DND-41 (cell line): ENCODE results near the gene MFNG.

ENCODE experiments used
- ATAC-seq: fragments of 200-7000 bp; cut with Tn5 transposase; 3 replicates; pipeline ENCODE4 v1.9.1; 2021; ENCODE audit warnings: low read depth; ENCODE audit not compliant: insufficient read depth
- DNase-seq: peaks from one replicate; pipeline ENCODE4 v3.0.0-alpha.2; 2020
- H2AFZ ChIP-seq: 2 replicates; pipeline ENCODE4 v1.6.0; 2012; ENCODE audit warnings: low read depth, low read length
- H3K27ac ChIP-seq: 2 replicates; pipeline ENCODE4 v1.5.1; 2012; ENCODE audit warnings: low read length, inconsistent platforms
- H3K27me3 ChIP-seq: fragments of 200-600 bp; sonication (generic); 2 replicates; pipeline ENCODE4 v1.6.0; 2012; ENCODE audit warnings: low read length, mild to moderate bottlenecking, inconsistent platforms; ENCODE audit not compliant: insufficient read depth, poor library complexity
- H3K36me3 ChIP-seq: 2 replicates; pipeline ENCODE4 v1.5.1; 2012; ENCODE audit warnings: low read length, inconsistent platforms; ENCODE audit not compliant: insufficient read depth
- H3K4me1 ChIP-seq: 2 replicates; pipeline ENCODE4 v1.5.1; 2012; ENCODE audit warnings: mild to moderate bottlenecking, low read length; ENCODE audit not compliant: insufficient read depth
- H3K4me2 ChIP-seq: 2 replicates; pipeline ENCODE4 v1.6.0; 2012; ENCODE audit warnings: mild to moderate bottlenecking, moderate library complexity, low read length, inconsistent platforms; ENCODE audit not compliant: insufficient read depth
- H3K4me3 ChIP-seq, 2 experiments: fragments of 200-600 bp in 1 of 2; shearing (Covaris generic) in 1 of 2; 2 replicates each; pipeline ENCODE4 v1.5.1; 2012 to 2016; ENCODE audit warnings: inconsistent platforms in 2 of 2, low read length in 2 of 2, mild to moderate bottlenecking in 2 of 2, low read depth in 1 of 2, moderate library complexity in 1 of 2
- H3K79me2 ChIP-seq: 2 replicates; pipeline ENCODE4 v1.6.0; 2012; ENCODE audit warnings: low read length, inconsistent platforms; ENCODE audit not compliant: insufficient read depth
- H3K9ac ChIP-seq: 2 replicates; pipeline ENCODE4 v1.6.0; 2012; ENCODE audit warnings: low read depth, mild to moderate bottlenecking, inconsistent platforms, low read length, moderate library complexity
- H3K9me3 ChIP-seq: 2 replicates; pipeline ENCODE4 v1.5.1; 2012; ENCODE audit warnings: low read length, moderate library complexity, mild to moderate bottlenecking, inconsistent platforms; ENCODE audit not compliant: insufficient read depth, severe bottlenecking
- H4K20me1 ChIP-seq: 2 replicates; pipeline ENCODE4 v1.6.0; 2012; ENCODE audit warnings: low read length; ENCODE audit not compliant: insufficient read depth
- CTCF ChIP-seq: IDR thresholded peaks from 2 replicates; pipeline ENCODE4 v1.5.1; 2012; ENCODE audit warnings: borderline replicate concordance, low read length, moderate library complexity, mild to moderate bottlenecking; ENCODE audit not compliant: poor library complexity, severe bottlenecking; ENCODE audit errors: extremely low read depth
- EZH2 ChIP-seq: IDR thresholded peaks from 3 replicates; pipeline ENCODE4 v1.6.1; 2012; ENCODE audit warnings: borderline replicate concordance, low read depth, mild to moderate bottlenecking, moderate library complexity, low read length, inconsistent platforms; ENCODE audit not compliant: severe bottlenecking

MFNG gene

DNA sequence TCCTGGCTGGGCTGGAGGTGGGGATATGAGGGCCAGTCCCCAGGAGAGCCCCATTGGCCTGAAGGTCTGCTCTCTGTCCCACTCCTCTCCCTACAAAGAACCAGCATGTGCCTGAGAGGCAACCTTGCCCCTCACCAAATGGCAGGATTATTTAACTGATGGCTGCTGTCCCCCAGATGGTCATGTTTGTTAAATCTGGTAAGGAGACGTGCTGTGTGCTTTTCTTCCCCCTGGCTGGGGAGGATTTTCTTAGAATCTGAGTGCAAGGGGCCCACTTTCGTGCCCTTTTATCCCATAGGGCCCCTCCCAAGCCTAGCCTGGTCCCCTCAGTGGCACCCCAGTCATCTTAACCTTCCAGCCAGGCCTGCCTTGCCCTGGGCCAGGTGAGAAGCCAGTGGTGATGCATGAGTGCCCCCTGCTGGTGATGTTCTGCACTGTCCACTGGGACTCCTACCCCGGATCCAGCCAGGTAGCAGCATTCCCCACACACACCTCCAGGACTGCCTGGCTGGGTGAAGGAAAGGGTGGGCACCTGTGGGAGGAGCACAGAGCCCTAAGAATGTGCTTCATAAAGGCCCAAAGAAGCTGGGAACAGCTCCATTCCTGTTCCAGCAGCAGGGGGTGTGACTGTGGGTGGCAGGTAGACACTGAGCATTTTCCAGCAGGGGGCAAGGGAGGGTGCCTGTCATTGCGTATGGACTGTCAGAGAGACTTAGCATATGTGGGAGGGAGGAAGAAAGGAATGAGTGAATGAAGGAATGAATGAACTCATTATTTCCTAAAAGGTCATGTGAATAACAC is 28.9 kb downstream of the MFNG start:
- H3K27me3 ChIP-seq, result no peaks in the 10 kb centered on the region
- H3K4me2 ChIP-seq, result no peak overlapping the region
- no peaks in the 10 kb centered on the region for H3K36me3 ChIP-seq
- H3K79me2 ChIP-seq, result no peaks in the 10 kb centered on the region
- H3K9ac ChIP-seq, result no peak overlapping the region
- DNase-seq (peak; percentile 75), ATAC-seq (peak; percentile 98)
- no peaks in the 10 kb centered on the region for H3K4me1 ChIP-seq
- H3K9me3 ChIP-seq, result no peaks in the 10 kb centered on the region
- H2AFZ ChIP-seq, result no peak overlapping the region
- H3K4me3 ChIP-seq, result no peak overlapping the region
- peaks cover 5% of the 10 kb centered on the region for H4K20me1 ChIP-seq
- no peak overlapping the region for H3K27ac ChIP-seq
- TF ChIP-seq CTCF (peak; percentile 97), EZH2 (no peak)

GRCh38 chr22:37456346-37456745 is 29.8 kb downstream of the MFNG start:
- DNase-seq (no peak), ATAC-seq (no peak)
- Histone ChIP-seq H3K27ac (no peak overlapping the region), H3K79me2 (no peaks in the 10 kb centered on the region), H3K4me2 (no peak overlapping the region), H3K9ac (no peak overlapping the region), H2AFZ (no peak overlapping the region), H3K9me3 (no peaks in the 10 kb centered on the region), H3K36me3 (no peaks in the 10 kb centered on the region), H3K27me3 (no peaks in the 10 kb centered on the region), H3K4me3 (no peak overlapping the region), H3K4me1 (no peaks in the 10 kb centered on the region), H4K20me1 (no peaks in the 10 kb centered on the region)
- TF ChIP-seq EZH2, result no peak
- TF ChIP-seq CTCF, result no peak

- H3K4me1 ChIP-seq, result no peaks in the 10 kb centered on the region
- H3K27ac ChIP-seq, result no peak overlapping the region
- TF ChIP-seq EZH2 (no peak), CTCF (no peak)
- DNase-seq (no peak), ATAC-seq (no peak)
- H3K27me3 ChIP-seq, result no peaks in the 10 kb centered on the region
- no peaks in the 10 kb centered on the region for H3K9me3 ChIP-seq
- no peaks in the 10 kb centered on the region for H3K79me2 ChIP-seq
- H2AFZ ChIP-seq, result no peak overlapping the region
- no peak overlapping the region for H3K4me3 ChIP-seq
- no peaks in the 10 kb centered on the region for H4K20me1 ChIP-seq
- H3K9ac ChIP-seq, result no peak overlapping the region
- no peak overlapping the region for H3K4me2 ChIP-seq
- H3K36me3 ChIP-seq, result no peaks in the 10 kb centered on the region
Measured at GRCh38 chr22:37455896-37456295, 30.3 kb downstream of the MFNG start.
